H1 (cell line): ENCODE data around the gene C3. TPM values are rescaled to one million over a fixed set of nuclear protein-coding genes. Genes with fewer than 3 reads are reported as not detected.

Experiments
- CTCF ChIA-PET: fragments of 300-600 bp; sonication (Branson Sonifier 250); formaldehyde crosslinking; loops from one replicate; lab custom pipeline; 2021; ENCODE audit not compliant: partially characterized antibody; lab: Charles Lee
- POLR2A ChIA-PET: fragments of 300-600 bp; sonication (Branson Sonifier 250); formaldehyde crosslinking; loops from one replicate; lab custom pipeline; 2021; ENCODE audit warnings: inconsistent platforms; ENCODE audit not compliant: partially characterized antibody; lab: Charles Lee
- DNase-seq, 2 experiments: peaks; one replicate each; pipeline versions ENCODE4 v3.0.0 to v3.0.0-alpha.2; 2010 to 2022; ENCODE audit warnings: low spot score in 2 of 2, low read depth in 1 of 2, mixed read lengths in 1 of 2
- FAIRE-seq: peaks from 2 replicates; lab custom pipeline; 2011; peaks lifted over from hg19 to GRCh38; lab: Jason Lieb, UNC
- H2AFZ ChIP-seq: 2 replicates; pipeline ENCODE4 v1.8.1; 2012; ENCODE audit warnings: low read length, inconsistent platforms
- H2AK5ac ChIP-seq: 2 replicates; pipeline ENCODE4 v1.6.1; 2013; ENCODE audit warnings: low read depth, low read length
- H2BK120ac ChIP-seq: replicated peaks from 2 replicates; pipeline ENCODE3; 2013; ENCODE audit warnings: low read depth, low read length, inconsistent platforms
- H2BK12ac ChIP-seq: 2 replicates; pipeline ENCODE4 v1.6.1; 2013; ENCODE audit warnings: low read depth, low read length
- H2BK15ac ChIP-seq: 2 replicates; pipeline ENCODE4 v1.6.1; 2013; ENCODE audit warnings: low read length
- H2BK20ac ChIP-seq: 2 replicates; pipeline ENCODE4 v1.6.1; 2013; ENCODE audit warnings: low read length
- H2BK5ac ChIP-seq: 2 replicates; pipeline ENCODE4 v1.6.1; 2013; ENCODE audit warnings: low read depth, low read length
- H3K14ac ChIP-seq: 2 replicates; pipeline ENCODE4 v1.6.1; 2013; ENCODE audit warnings: inconsistent platforms; ENCODE audit not compliant: insufficient read length
- H3K18ac ChIP-seq: 2 replicates; pipeline ENCODE4 v1.6.1; 2013; ENCODE audit warnings: low read length; ENCODE audit errors: extremely low read depth
- H3K23ac ChIP-seq: 2 replicates; pipeline ENCODE4 v1.6.1; 2013; ENCODE audit warnings: inconsistent platforms; ENCODE audit not compliant: insufficient read length
- H3K23me2 ChIP-seq: 2 replicates; pipeline ENCODE4 v1.6.1; 2013; ENCODE audit warnings: low read depth, low read length
- H3K27ac ChIP-seq: 2 replicates; pipeline ENCODE4 v1.6.1; 2011; ENCODE audit warnings: low read depth, low read length, inconsistent platforms
- H3K27me3 ChIP-seq, 4 experiments: replicated peaks in 1 of 4; 1 replicate in 1 of 4; 2 replicates in 3 of 4; pipeline versions ENCODE4 v1.6.1 to v1.8.1; 2011 to 2013; ENCODE audit warnings: low read length in 3 of 4, mild to moderate bottlenecking in 3 of 4, inconsistent platforms in 2 of 4, mixed read lengths in 2 of 4, moderate library complexity in 1 of 4; ENCODE audit not compliant: control insufficient read depth in 3 of 4, insufficient read depth in 3 of 4; ENCODE audit errors: extremely low read depth in 1 of 4
- H3K36me3 ChIP-seq, 4 experiments: 2 replicates each; pipeline versions ENCODE4 v1.6.1 to v1.8.1; 2011 to 2013; ENCODE audit warnings: mild to moderate bottlenecking in 4 of 4, low read length in 3 of 4, moderate library complexity in 2 of 4, control low read depth in 1 of 4, inconsistent platforms in 1 of 4; ENCODE audit not compliant: insufficient read depth in 4 of 4, control insufficient read depth in 2 of 4
- H3K4ac ChIP-seq: replicated peaks from 2 replicates; pipeline ENCODE3; 2013; ENCODE audit warnings: low read length, low read depth, mixed read lengths, inconsistent platforms; ENCODE audit not compliant: insufficient read length
- H3K4me1 ChIP-seq, 4 experiments: replicated peaks in 1 of 4; 1 replicate in 1 of 4; 2 replicates in 3 of 4; pipeline versions ENCODE4 v1.6.1 to v1.8.1; 2011 to 2013; ENCODE audit warnings: low read length in 3 of 4, inconsistent platforms in 2 of 4, mixed read lengths in 1 of 4; ENCODE audit not compliant: insufficient read depth in 4 of 4, control insufficient read depth in 3 of 4
- H3K4me2 ChIP-seq, 2 experiments: 2 replicates each; pipeline versions ENCODE4 v1.6.1 to v1.8.1; 2011 to 2013; ENCODE audit warnings: low read depth in 2 of 2, low read length in 2 of 2, control low read depth in 1 of 2, inconsistent platforms in 1 of 2, mild to moderate bottlenecking in 1 of 2; ENCODE audit not compliant: insufficient read depth in 1 of 2
- H3K4me3 ChIP-seq, 4 experiments: fragments of 200-600, 300-600 bp in 1 of 4; sonication (generic), shearing (Covaris generic), sonication (Bioruptor Twin) in 1 of 4; 2 replicates each; pipeline versions ENCODE4 v1.5.1 to v1.8.1; 2011 to 2016; ENCODE audit warnings: low read length in 4 of 4, low read depth in 3 of 4, control low read depth in 2 of 4, inconsistent platforms in 2 of 4, mild to moderate bottlenecking in 2 of 4, mixed read lengths in 1 of 4, moderate library complexity in 1 of 4; ENCODE audit not compliant: insufficient read depth in 2 of 4; ENCODE audit errors: extremely low read depth in 1 of 4
- H3K56ac ChIP-seq: replicated peaks from 2 replicates; pipeline ENCODE3; 2013; ENCODE audit warnings: low read depth, mild to moderate bottlenecking, mixed read lengths, low read length, inconsistent platforms; ENCODE audit not compliant: insufficient read length
- H3K79me1 ChIP-seq: 2 replicates; pipeline ENCODE4 v1.6.1; 2013; ENCODE audit warnings: low read depth, low read length, control low read depth
- H3K79me2 ChIP-seq, 2 experiments: 2 replicates each; pipeline versions ENCODE4 v1.6.1 to v1.8.1; 2012 to 2013; ENCODE audit warnings: low read length in 2 of 2, mild to moderate bottlenecking in 2 of 2, inconsistent platforms in 1 of 2; ENCODE audit not compliant: insufficient read depth in 2 of 2, control insufficient read depth in 1 of 2
- H3K9ac ChIP-seq, 4 experiments: replicated peaks in 1 of 4; 1 replicate in 1 of 4; 2 replicates in 3 of 4; pipeline versions ENCODE4 v1.6.1 to v1.8.1; 2011 to 2013; ENCODE audit warnings: low read depth in 3 of 4, low read length in 3 of 4, control low read depth in 2 of 4, mild to moderate bottlenecking in 2 of 4, moderate library complexity in 2 of 4, inconsistent platforms in 1 of 4; ENCODE audit errors: extremely low read depth in 1 of 4
- H3K9me3 ChIP-seq, 2 experiments: 2 replicates each; pipeline versions ENCODE4 v1.6.1 to v1.8.1; 2012 to 2013; ENCODE audit warnings: mild to moderate bottlenecking in 2 of 2, moderate library complexity in 2 of 2, control low read depth in 1 of 2, inconsistent platforms in 1 of 2, low read depth in 1 of 2, low read length in 1 of 2, mixed read lengths in 1 of 2; ENCODE audit not compliant: insufficient read depth in 2 of 2
- H4K20me1 ChIP-seq, 2 experiments: replicated peaks in 1 of 2; 2 replicates each; pipeline versions ENCODE3 to v1.8.1; 2011 to 2013; ENCODE audit warnings: inconsistent platforms in 2 of 2, low read length in 2 of 2, mild to moderate bottlenecking in 1 of 2; ENCODE audit not compliant: insufficient read depth in 2 of 2, control insufficient read depth in 1 of 2
- H4K5ac ChIP-seq: 2 replicates; pipeline ENCODE4 v1.6.1; 2013; ENCODE audit warnings: low read length, low read depth, mixed read lengths, inconsistent platforms; ENCODE audit not compliant: insufficient read length
- H4K8ac ChIP-seq: 2 replicates; pipeline ENCODE4 v1.8.0; 2013; ENCODE audit warnings: mild to moderate bottlenecking, moderate library complexity, low read length, inconsistent platforms; ENCODE audit not compliant: insufficient read depth; ENCODE audit errors: extremely low read depth
- H4K91ac ChIP-seq: replicated peaks from 2 replicates; pipeline ENCODE3; 2013; ENCODE audit warnings: low read length, mixed read lengths, inconsistent platforms; ENCODE audit not compliant: insufficient read length
- EP300 ChIP-seq, 2 experiments: IDR thresholded peaks; 1 replicate in 1 of 2; 2 replicates in 1 of 2; pipeline ENCODE4 v1.6.1; 2011 to 2012; ENCODE audit warnings: low read depth in 2 of 2, low read length in 2 of 2, mild to moderate bottlenecking in 2 of 2, borderline replicate concordance in 1 of 2, inconsistent platforms in 1 of 2, moderate library complexity in 1 of 2
- HDAC6 ChIP-seq: IDR thresholded peaks from one replicate; pipeline ENCODE4 v1.7.1; 2012; ENCODE audit warnings: low read depth, mild to moderate bottlenecking, inconsistent platforms, low read length, moderate library complexity
- PHF8 ChIP-seq: fragments of 200-600 bp; sonication (generic); conservative IDR thresholded peaks from 2 replicates; pipeline ENCODE4 v1.7.1; 2012; ENCODE audit warnings: low read depth, mild to moderate bottlenecking, inconsistent platforms, low read length, moderate library complexity
- RFX5 ChIP-seq: IDR thresholded peaks from 2 replicates; pipeline ENCODE4 v1.6.1; 2011; ENCODE audit warnings: low read depth, low read length, improper control_type of control experiment, borderline replicate concordance
- SAP30 ChIP-seq: fragments of 300-600 bp; sonication (generic); IDR thresholded peaks from 2 replicates; pipeline ENCODE4 v1.7.1; 2012; ENCODE audit warnings: low read length, moderate library complexity, mild to moderate bottlenecking, inconsistent platforms; ENCODE audit not compliant: insufficient read depth, insufficient replicate concordance
- SP2 ChIP-seq: IDR thresholded peaks from 2 replicates; pipeline ENCODE4 v1.6.1; 2012; ENCODE audit warnings: mild to moderate bottlenecking, low read length, inconsistent platforms
- WGBS, 2 experiments: shearing (Covaris generic) in 1 of 2; methylation state at CpG; one replicate each; pipeline versions ENCODE4 v1.1.6 to v1.1.7; 2013 to 2015; ENCODE audit warnings: low lambda C conversion rate in 2 of 2, mixed read lengths in 2 of 2, inconsistent platforms in 1 of 2, low coverage in 1 of 2, missing lambda C conversion rate in 1 of 2; ENCODE audit not compliant: insufficient replicate concordance in 2 of 2, insufficient coverage in 1 of 2, insufficient read length in 1 of 2; ENCODE audit errors: extremely low coverage in 1 of 2, missing lambda C conversion rate in 1 of 2; 5-methylcytosine and 5-hydroxymethylcytosine counted together
- polyA plus RNA-seq, 7 experiments: library from polyadenylated mRNA; depleted of rRNA in 3 of 7; stranded (reverse) in 5 of 7; unstranded in 2 of 7; fragments of >200 nt in 5 of 7; fragments of 200-250 nt in 2 of 7; gene quantifications; 1 replicate in 5 of 7; 2 replicates in 1 of 7; 4 replicates in 1 of 7; pipeline versions ENCODE4 v1.2.1 to v1.2.3, GENCODE V29; 2011 to 2013; ENCODE audit warnings: missing spikeins in 2 of 7, mixed read lengths in 2 of 7
- total RNA-seq: library from RNA; stranded (reverse); fragmentation: NEBNext Ultra II Directional; extraction: Animal tissue kit (Norgen Biotek cat#: 25700); gene quantifications from 2 replicates; pipeline ENCODE4 v1.2.1, GENCODE V29; 2021
- TF ChIP-seq, protein P1 (sequence below): IDR thresholded peaks from 2 replicates; pipeline ENCODE4 v1.6.1; 2012; ENCODE audit warnings: low read length, inconsistent platforms

The C3 gene
- total and polyA plus RNA-seq, 2 of the 8 experiments (the other 6 are each of a cell fraction or from before 2014, with no cell fraction given), result 6.4 to 12.8 TPM

DNA sequence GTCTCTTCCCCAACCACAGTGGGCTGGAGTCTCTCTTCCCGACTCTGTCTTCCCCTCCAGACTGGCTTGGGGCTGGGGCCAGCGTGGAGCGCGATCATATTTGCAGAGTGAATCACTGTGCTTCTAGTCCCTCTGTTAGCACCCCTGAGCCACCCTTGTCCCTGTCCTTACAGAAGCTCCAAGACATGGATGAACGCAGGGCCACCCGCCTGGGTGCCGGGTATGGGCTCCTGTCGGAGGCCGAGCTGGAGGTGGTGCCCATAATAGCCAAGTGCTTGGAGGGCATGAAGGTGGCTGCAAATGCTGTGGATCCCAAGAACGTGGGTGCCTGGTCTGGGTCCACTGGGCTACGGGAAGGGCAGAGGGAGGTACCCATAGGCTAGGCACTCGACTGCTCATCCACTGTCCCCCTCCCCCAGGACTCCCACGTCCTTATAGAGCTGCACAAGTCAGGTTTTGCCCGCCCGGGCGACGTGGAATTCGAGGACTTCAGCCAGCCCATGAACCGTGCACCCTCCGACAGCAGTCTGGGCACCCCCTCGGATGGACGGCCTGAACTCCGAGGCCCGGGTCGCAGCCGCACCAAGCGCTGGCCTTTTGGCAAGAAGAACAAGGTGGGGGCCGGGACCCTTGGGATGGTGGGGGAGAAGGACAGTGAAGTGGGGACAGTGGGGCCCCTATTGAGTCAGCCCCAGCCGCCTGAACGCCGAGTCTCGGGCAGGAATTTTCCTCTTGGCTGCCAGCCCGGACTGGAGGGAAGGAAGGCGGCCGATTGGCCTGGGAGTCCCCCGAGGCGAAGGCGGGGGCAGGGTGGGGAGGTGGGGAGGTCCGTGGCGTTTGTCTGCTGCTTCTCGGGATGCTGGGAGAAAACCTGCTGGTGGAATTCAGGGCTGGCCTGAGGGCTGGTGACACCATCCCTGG, 24.2 kb upstream of the C3 start:
- Histone ChIP-seq H3K23me2 (peaks cover 10% of the 10 kb centered on the region), H3K23ac (no peak overlapping the region), H3K4me3 (no peak overlapping the region), H3K9me3 (no peaks in the 10 kb centered on the region), H3K18ac (no peak overlapping the region; the same call in 1 of the 2 replicates), H4K8ac (no peak overlapping the region; the same call in 1 of the 2 replicates), H4K20me1 (peaks cover 0 to 6% of the 10 kb centered on the region in 2 experiments), H3K79me2 (peaks cover 0 to 13% of the 10 kb centered on the region in 2 experiments; a peak in 1 of 4 replicates), H3K4me1 (peaks cover 0 to 16% (median 11%) of the 10 kb centered on the region in 4 experiments; a peak in 5 of 7 replicates), H4K91ac (no peak overlapping the region), H3K4me2 (peak overlapping the region in 1 of 2 experiments; percentile 2; a peak in 1 of 4 replicates), H2BK12ac (no peak overlapping the region), H3K27ac (0 out of 2 replicates have a peak overlapping the region, but pooled peaks have one; percentile 22), H2BK15ac (0 out of 2 replicates have a peak overlapping the region, but pooled peaks have one; percentile 72), H3K56ac (no peak overlapping the region), H2AFZ (no peak overlapping the region), H3K79me1 (peaks cover 5% of the 10 kb centered on the region), H3K14ac (no peak overlapping the region), H3K27me3 (no peaks in the 10 kb centered on the region), H3K36me3 (peaks cover 25 to 72% (median 43%) of the 10 kb centered on the region in 4 experiments), H2AK5ac (no peak overlapping the region), H3K4ac (no peak overlapping the region), H2BK120ac (no peak overlapping the region), H2BK5ac (peak overlapping the region; percentile 71), H4K5ac (no peak overlapping the region), H2BK20ac (no peak overlapping the region), H3K9ac (no peak overlapping the region)
- DNase-seq (no peak), FAIRE-seq (no peak)
- no peak for TF ChIP-seq RFX5
- no peak for TF ChIP-seq PHF8
- no peak for TF ChIP-seq HDAC6
- no peak for TF ChIP-seq SP2
- no peak for TF ChIP-seq SAP30
- TF ChIP-seq EP300 (IDR thresholded peaks at IDR 0.05; ENCODE audit: borderline replicate concordance in 1 of 2, low read depth in 2 of 2, low read length in 2 of 2), result no peak
- TF ChIP-seq, protein P1, sequence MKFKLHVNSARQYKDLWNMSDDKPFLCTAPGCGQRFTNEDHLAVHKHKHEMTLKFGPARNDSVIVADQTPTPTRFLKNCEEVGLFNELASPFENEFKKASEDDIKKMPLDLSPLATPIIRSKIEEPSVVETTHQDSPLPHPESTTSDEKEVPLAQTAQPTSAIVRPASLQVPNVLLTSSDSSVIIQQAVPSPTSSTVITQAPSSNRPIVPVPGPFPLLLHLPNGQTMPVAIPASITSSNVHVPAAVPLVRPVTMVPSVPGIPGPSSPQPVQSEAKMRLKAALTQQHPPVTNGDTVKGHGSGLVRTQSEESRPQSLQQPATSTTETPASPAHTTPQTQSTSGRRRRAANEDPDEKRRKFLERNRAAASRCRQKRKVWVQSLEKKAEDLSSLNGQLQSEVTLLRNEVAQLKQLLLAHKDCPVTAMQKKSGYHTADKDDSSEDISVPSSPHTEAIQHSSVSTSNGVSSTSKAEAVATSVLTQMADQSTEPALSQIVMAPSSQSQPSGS, result no peak
- WGBS, 2 experiments, result 85% methylated on average over 26 of the region's 41 CpGs; no CpG with 5 or more reads in 1 of the 2 experiments
- ChIA-PET POLR2A (interaction anchor here (0.7 to 9.7 kb wide), 5 partner anchors 7 to 23 kb away, joined by 3 to 110 read pairs (median 3); partner anchors contain the start of gene SH2D3A), CTCF (interaction anchor here (1.1 kb wide), 1 partner anchor 27 kb away, joined by 3 read pairs; no protein-coding TSS in a partner anchor)
